ENCODE results near the gene GPR55.

Gene GPR55

DNA sequence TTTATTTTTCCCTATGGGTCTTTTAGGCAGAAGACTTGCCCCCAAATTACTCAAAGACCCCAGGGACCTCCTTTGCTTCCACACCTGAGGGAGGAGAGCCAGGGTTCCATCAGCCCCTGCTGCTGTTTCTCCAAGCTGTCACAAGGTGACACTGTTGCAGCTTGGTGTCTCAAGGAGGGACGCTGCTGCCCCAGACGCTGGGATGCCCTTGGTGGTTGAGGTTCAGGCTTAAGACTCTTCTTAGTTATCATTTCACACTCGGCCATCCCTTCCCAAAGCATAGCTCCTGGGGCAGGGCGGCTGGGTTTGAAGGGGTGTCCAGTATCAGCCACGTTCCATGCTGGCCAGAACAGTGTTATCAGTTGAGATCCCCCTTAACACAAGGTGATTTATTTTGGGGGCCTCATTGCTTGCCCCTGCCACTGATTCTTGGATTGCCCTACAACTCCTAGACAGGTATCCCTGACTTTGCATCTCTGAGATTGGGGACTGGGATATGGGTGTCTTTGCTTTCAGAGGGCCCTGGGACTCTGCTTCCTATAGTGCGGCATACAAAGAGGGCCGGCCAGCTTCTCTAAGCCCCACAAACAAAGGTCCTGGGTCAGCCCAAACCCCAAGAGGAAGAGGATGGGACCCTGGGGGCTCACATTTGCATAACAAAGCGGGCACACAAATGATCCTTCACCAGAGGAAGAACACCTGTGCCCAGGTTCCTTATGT, 22.7 kb downstream of the GPR55 start:
- DNase-seq (ENCODE audit: low read depth in 2 of 2, low spot score in 1 of 2) = peak in 1 of 2 donors; percentile 47

DNA sequence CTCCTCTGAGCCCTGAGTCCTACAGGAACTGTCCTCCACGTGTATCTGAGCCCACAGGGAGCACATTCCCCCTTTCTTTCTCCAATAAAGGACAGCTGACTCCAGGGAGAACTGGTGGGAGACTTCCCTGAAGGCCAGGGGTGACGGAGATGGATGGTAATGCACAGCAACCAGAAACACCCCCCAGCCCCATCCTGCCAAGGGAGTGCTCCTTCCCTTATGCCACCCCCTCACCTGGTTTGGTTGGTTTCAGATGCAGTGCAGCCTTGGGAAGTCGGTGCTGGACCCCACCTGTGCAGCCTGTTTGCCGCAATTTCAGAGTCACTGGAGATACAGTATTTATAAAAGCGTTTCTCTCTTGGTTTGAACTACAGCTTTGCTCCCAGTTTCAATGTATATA, 24.0 kb downstream of the GPR55 start:
- no peak for DNase-seq (ENCODE audit: low read depth in 2 of 2, low spot score in 1 of 2)

GRCh38 chr2:230900336-230900995, 24.6 kb downstream of the GPR55 start:
- no peak for DNase-seq (ENCODE audit: low read depth in 2 of 2, low spot score in 1 of 2)

GRCh38 chr2:230899786-230900185, 25.3 kb downstream of the GPR55 start:
- no peak for DNase-seq (ENCODE audit: low read depth in 2 of 2, low spot score in 1 of 2)

GRCh38 chr2:230899287-230899686, 25.8 kb downstream of the GPR55 start:
- no peak for DNase-seq (ENCODE audit: low read depth in 2 of 2, low spot score in 1 of 2)

- DNase-seq (ENCODE audit: low read depth in 2 of 2, low spot score in 1 of 2) = no peak
These were observed 26.3 kb downstream of the GPR55 start for GRCh38 chr2:230898713-230899091.

GRCh38 chr2:230898016-230898712, 26.9 kb downstream of the GPR55 start:
- no peak for DNase-seq (ENCODE audit: low read depth in 2 of 2, low spot score in 1 of 2)

GRCh38 chr2:230896346-230897115, 28.5 kb downstream of the GPR55 start:
- no peak for DNase-seq (ENCODE audit: low read depth in 2 of 2, low spot score in 1 of 2)

DNA sequence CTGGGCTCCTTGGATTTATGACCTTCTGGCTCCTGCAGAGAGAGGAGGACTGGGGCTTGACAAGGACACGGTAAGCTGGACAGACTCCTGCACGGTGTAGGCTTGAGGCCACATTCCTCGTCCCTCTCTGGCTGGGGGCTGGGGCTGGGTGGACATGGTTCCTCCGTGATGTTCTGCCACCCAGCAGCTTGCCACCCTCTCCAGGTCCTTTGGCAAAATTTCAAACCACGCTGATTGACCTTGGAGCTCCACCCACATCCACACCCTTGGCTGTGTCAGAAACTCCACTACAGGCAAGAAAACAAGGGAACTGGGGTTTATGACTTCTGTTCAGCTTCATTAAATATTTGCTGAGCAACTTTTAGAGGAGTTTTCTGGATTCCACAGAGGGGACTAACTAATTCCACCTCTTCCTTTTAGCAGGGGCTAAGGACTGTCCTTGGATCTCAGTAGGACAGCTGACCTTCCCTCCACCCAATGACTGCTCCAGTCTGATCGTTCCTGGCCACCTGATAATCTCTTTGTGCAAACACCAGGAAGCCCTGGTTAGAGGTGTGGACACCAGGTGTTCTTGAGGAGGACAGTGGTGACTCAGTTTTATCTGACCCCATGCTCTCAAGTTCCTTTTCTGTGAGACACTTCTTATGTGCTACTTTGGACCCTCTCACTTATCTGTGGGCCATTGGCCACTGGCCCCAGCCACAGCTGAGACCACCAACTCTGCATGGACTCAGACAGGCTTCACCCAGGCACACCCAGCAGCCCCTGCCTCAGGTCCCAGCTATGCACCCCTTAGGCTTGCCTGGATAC, 29.3 kb downstream of the GPR55 start:
- DNase-seq (ENCODE audit: low read depth in 2 of 2, low spot score in 1 of 2) = no peak

GRCh38 chr2:230893841-230894781, 30.9 kb downstream of the GPR55 start:
- no peak for DNase-seq (ENCODE audit: low read depth in 2 of 2, low spot score in 1 of 2)

- DNase-seq (ENCODE audit: low read depth in 2 of 2, low spot score in 1 of 2) = no peak
These were observed 31.7 kb downstream of the GPR55 start for GRCh38 chr2:230893338-230893737.

GRCh38 chr2:230891509-230891908, 33.5 kb downstream of the GPR55 start:
- DNase-seq (ENCODE audit: low read depth in 2 of 2, low spot score in 1 of 2) = no peak

- DNase-seq (ENCODE audit: low read depth in 2 of 2, low spot score in 1 of 2) = no peak
These were observed 34.0 kb downstream of the GPR55 start for GRCh38 chr2:230891064-230891463.

DNA sequence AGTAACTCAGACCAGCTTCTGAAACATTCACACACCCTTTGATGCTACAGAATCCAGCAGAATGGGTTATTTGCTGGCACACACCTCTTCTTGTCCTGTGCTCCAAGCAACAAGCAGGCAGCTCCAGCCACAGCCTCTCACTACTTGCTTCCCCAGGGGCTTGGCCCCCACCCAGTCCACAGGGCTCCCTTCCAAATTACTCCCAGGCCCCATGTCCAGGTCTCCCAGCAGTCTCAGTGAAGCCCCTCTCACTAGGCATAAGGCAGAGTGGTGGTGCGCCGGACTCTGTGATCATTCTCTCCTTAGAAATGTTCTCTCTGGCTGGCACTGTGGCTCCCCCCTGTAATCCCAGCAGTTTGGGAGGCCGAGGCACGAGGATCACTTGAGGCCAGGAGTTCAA, 34.4 kb downstream of the GPR55 start:
- DNase-seq (ENCODE audit: low read depth in 2 of 2, low spot score in 1 of 2) = no peak

DNA sequence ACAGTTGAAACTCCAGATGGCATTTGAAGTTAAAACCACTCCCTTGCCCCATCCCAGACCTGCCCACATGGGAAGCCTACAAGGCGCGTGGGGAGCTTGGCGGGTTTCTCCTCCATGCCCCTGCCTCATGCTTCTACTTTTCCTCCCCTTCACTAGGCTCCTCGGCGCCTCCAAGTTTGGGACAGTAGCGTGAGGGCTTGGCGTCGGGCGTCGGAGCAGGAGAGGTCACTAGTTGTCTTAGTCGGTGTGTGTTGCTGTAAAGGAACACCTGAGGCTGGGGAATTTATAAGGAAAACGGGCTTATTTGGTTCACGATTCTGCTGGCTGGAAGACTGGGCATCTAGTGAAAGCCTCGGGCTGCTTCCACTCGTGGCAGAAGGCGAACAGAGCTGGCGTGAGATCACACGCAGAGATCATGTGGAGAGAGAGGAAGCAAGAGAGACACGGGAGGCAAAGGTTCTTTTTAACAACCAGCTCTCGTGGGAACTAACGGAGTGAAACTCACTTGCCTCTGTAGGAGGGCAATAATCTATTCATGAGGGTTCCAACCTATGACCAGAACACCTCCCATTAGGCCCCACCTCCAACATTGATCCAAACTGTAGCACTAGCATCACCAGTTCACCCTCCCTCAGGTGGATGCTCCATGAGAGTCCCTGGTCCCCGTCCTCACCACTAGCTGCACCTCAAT, 35.0 kb downstream of the GPR55 start:
- DNase-seq (ENCODE audit: low read depth in 2 of 2, low spot score in 1 of 2) = no peak

DNA sequence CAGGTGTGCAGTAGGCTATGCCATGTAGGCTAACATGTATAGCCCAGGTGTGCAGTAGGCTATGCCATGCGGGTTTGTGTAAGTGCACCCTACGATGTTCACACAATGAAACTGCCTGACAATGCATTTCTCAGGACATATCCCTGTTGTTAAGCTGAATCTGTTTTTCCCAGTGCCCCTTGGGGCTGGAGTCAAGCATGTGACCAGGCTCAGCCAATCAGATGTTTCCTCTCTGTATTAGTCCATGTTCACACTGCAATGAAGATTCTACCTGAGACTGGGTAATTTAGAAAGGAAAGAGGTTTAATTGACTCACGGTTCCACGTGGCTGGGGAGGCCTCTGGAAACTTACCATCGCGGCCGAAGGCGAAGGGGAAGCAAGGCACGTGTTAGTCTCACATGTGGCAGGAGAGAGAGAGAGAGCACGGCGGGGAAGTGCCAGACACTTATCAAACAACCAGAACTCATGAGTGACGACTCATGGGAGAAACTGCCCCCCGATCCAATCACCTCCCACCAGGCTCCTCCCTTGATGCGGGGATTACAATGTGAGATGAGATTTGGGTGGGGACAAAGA, 36.1 kb downstream of the GPR55 start:
- DNase-seq (ENCODE audit: low read depth in 2 of 2, low spot score in 1 of 2) = no peak

DNA sequence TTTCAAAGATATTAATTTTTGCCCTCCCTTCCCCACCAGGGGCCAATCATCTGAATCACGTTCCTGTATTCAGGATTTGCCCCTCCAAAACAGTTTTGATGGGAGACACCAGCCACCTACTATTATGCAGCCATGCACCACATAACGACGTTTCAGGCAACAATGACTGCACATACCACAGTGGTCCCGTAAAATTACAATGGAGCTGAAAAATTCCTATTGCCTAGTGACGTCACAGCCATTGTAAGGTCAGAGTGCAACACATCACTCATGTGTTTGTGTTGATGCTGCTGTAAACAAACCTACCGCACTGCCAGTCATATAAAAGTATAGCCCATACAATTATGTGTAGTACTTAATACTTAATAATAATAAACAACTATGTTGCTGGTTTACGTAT, 37.7 kb downstream of the GPR55 start:
- no peak for DNase-seq (ENCODE audit: low read depth in 2 of 2, low spot score in 1 of 2)

- no peak for DNase-seq (ENCODE audit: low read depth in 2 of 2, low spot score in 1 of 2)
These were observed 38.4 kb downstream of the GPR55 start for GRCh38 chr2:230886671-230887071.

DNA sequence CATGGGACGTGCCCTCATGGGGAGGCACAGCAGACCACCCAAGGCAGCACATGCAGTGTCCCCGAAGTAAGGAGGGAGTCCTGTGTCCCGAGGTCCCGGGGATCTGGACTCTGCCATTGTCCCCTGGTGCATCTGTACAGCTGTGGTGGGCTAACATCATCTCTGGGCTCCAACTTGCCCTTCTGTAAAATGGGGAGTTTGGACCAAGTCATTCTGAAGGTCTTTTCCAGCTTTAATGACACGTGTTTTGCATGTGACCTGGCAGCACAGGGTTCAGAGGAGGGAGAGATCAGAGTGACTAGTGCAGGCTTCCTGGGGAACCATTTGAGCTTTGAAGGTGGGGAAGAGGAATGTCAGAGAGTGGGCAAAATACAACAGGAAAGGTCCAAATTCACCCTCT, 38.8 kb downstream of the GPR55 start:
- no peak for DNase-seq (ENCODE audit: low read depth in 2 of 2, low spot score in 1 of 2)

All from stimulated activated CD8-positive, alpha-beta memory T cell treated with anti-CD3 and anti-CD28 coated beads, Interleukin-4, amount 100 ng/mL, for 4 hours (primary cell).